Skeletal muscle satellite cell (primary cell): ENCODE results near the gene RHEX.
A peak's percentile ranks its signal among the peaks of the same experiment; 100 is the strongest.

Experiments
- H3K27me3 ChIP-seq: 2 replicates; pipeline ENCODE4 v1.7.0; 2013; ENCODE audit warnings: low read length; ENCODE audit not compliant: control insufficient read depth, insufficient read depth
- H3K36me3 ChIP-seq: 2 replicates; pipeline ENCODE4 v1.7.0; 2013; ENCODE audit warnings: mild to moderate bottlenecking, control low read depth, low read length; ENCODE audit not compliant: insufficient read depth
- H3K4me1 ChIP-seq: 2 replicates; pipeline ENCODE4 v1.7.0; 2013; ENCODE audit warnings: low read length; ENCODE audit not compliant: control insufficient read depth, insufficient read depth
- H3K4me2 ChIP-seq: 2 replicates; pipeline ENCODE4 v1.7.0; 2013; ENCODE audit warnings: mild to moderate bottlenecking, low read length
- H3K4me3 ChIP-seq: 2 replicates; pipeline ENCODE4 v1.7.0; 2013; ENCODE audit warnings: low read length
- H3K9ac ChIP-seq: 2 replicates; pipeline ENCODE4 v1.7.0; 2013; ENCODE audit warnings: mild to moderate bottlenecking, low read depth, low read length, moderate library complexity
- H3K9me3 ChIP-seq: replicated peaks from 2 replicates; pipeline ENCODE4 v1.7.0; 2013; ENCODE audit warnings: mild to moderate bottlenecking, control low read depth, low read length

Gene RHEX

DNA sequence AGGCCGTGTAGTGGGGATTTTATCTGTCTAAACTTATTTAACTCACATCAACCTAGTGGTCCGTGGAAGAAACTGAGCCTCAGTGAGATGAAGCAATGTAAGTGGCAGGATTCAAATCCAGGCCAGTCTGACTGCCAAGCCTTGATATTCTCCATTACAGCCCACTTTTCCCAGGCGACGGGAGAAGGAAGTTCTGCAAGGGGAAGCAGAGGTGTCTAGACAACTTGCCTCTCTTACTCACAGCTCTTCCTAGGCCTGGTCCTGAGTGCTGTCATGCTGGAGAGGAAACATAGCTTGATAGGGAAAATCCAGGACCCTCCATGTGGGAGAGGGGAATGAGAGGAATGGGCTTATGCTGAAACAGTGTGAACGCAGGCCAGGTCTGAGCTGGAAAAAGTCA is 38.4 kb upstream of the RHEX start:
- Histone ChIP-seq H3K27me3 (peaks cover 22% of the 10 kb centered on the region), H3K36me3 (no peaks in the 10 kb centered on the region), H3K4me3 (no peak overlapping the region), H3K4me2 (no peak overlapping the region), H3K9ac (no peak overlapping the region), H3K4me1 (peaks cover 3% of the 10 kb centered on the region), H3K9me3 (no peaks in the 10 kb centered on the region)

DNA sequence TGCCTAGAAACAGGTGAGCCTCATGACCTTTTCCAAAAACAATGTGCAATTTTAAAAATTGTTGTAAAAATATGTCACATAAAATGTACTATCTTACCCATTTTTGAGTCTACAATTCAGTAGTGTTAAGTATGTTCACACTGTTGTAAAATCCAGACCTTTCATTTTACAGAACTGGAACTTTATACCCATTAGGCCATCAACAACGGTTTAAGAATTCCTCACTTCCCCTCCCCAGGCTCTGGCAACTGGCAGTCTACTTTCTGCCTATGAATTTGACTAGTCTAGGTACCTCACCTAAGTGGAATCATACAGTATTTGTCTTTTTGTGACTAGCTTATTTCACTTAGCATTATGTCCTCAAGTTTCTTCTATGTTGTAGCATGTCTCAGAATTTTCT is 37.9 kb upstream of the RHEX start:
- Histone ChIP-seq H3K9ac (no peak overlapping the region), H3K4me2 (no peak overlapping the region), H3K4me1 (peaks cover 3% of the 10 kb centered on the region), H3K9me3 (no peaks in the 10 kb centered on the region), H3K36me3 (no peaks in the 10 kb centered on the region), H3K4me3 (no peak overlapping the region), H3K27me3 (peaks cover 22% of the 10 kb centered on the region)

DNA sequence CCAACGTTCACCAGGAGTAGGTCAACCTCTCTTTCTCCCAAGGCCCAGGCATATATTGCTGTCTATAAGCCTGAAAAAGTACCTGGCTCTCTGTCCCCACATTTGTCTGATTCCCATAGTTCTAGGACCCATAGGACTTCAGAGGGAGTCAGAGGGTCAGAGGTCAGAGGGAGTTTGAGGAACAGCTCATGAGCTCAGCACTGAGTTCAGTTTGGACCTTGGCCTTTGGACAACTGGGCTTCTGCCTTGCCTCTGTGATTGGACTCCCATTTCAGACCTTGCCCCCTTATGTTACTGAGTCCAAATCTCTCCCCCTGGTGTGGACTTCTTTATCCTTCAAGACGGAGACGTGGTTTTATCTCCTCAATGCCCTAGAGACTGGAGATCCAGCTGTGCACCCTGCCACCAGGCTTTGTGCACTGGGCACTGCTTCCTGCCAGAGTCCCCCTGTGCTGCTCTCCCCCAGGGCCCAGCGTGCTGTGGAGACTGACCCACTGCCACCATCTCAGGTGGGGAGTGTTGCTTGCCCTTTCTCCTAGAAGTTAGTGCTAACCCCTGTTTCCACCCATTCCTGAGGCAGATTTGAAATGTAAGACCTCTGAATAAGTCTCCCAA is 32.5 kb upstream of the RHEX start:
- Histone ChIP-seq H3K4me2 (no peak overlapping the region), H3K4me3 (no peak overlapping the region), H3K4me1 (peaks cover 12% of the 10 kb centered on the region)

GRCh38 chr1:206021008-206021625 is 31.9 kb upstream of the RHEX start:
- H3K36me3 ChIP-seq, result no peaks in the 10 kb centered on the region
- H3K4me1 ChIP-seq, result peaks cover 12% of the 10 kb centered on the region
- H3K9ac ChIP-seq, result no peak overlapping the region
- H3K27me3 ChIP-seq, result peaks cover 7% of the 10 kb centered on the region
- H3K4me2 ChIP-seq, result no peak overlapping the region
- no peaks in the 10 kb centered on the region for H3K9me3 ChIP-seq
- H3K4me3 ChIP-seq, result no peak overlapping the region

More for the DNA sequence above, 32.5 kb upstream of the RHEX start:
- Histone ChIP-seq H3K9ac (no peak overlapping the region), H3K36me3 (no peaks in the 10 kb centered on the region), H3K9me3 (no peaks in the 10 kb centered on the region), H3K27me3 (peaks cover 7% of the 10 kb centered on the region)

DNA sequence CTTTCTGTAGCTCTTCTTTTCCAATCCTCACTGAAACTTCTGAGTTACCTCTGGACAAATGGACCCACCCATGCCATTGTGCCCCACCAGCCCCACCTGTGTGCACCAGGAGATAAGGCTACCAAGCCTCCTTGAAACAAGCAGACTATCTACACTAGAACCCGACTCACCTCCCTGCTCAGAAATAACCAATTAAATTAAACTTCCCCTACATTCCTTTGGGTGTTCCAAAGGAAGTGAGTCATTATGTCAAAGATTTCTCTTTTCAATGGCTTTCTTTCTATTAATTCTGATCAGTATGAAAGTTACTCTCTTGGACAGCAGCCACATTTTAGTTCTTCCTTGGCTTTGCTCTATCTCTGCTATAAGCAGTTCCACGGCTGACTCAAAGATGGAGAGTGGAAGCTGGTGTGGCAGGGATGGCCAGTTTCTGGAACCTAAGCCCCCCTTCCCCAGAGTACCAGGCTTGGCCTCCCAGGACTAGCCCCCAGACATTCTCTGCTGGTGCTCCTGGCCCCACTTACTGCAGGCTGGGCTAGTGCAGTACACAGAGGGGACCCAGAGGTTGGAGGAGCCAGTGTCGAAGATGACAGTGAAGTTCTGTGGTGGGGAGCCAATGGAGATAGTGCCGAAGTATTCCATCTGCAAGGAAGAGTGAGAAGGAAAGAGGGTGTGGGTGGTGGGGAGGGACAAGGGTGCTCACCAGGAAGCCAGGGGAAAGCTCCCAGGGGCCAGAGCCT is 31.2 kb upstream of the RHEX start:
- no peaks in the 10 kb centered on the region for H3K9me3 ChIP-seq
- H3K4me2 ChIP-seq, result peak overlapping the region; percentile 8
- peaks cover 7% of the 10 kb centered on the region for H3K27me3 ChIP-seq
- peaks cover 12% of the 10 kb centered on the region for H3K4me1 ChIP-seq
- H3K9ac ChIP-seq, result no peak overlapping the region
- no peak overlapping the region for H3K4me3 ChIP-seq
- H3K36me3 ChIP-seq, result no peaks in the 10 kb centered on the region

DNA sequence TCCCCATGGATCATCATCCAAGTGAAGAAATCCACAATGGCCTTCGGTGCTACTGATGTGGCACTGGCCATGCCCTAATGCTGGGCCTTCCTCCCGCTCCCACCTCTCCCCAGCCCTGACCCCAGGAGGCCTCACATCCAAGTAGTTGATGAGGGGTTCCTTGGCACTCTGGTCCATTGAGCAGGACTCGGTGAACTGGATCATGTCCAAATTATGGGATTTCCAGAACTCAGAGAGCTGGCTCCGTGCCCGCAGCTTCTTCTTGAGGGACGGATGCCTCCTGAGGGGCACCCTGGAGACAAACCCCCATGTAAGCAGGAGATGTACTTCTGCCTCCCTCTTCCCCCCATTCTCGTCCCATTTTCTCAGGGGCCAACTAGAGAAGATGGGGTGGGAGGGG is 30.2 kb upstream of the RHEX start:
- no peaks in the 10 kb centered on the region for H3K9me3 ChIP-seq
- no peak overlapping the region for H3K4me2 ChIP-seq
- no peaks in the 10 kb centered on the region for H3K36me3 ChIP-seq
- peaks cover 12% of the 10 kb centered on the region for H3K4me1 ChIP-seq
- no peak overlapping the region for H3K4me3 ChIP-seq
- H3K27me3 ChIP-seq, result peaks cover 6% of the 10 kb centered on the region
- no peak overlapping the region for H3K9ac ChIP-seq

- Histone ChIP-seq H3K36me3 (no peaks in the 10 kb centered on the region), H3K9me3 (no peaks in the 10 kb centered on the region), H3K4me1 (peaks cover 12% of the 10 kb centered on the region), H3K4me2 (no peak within 1 kb of the TSS), H3K27me3 (peaks cover 13% of the 10 kb centered on the region), H3K4me3 (no peak within 1 kb of the TSS), H3K9ac (no peak within 1 kb of the TSS)
Measured at GRCh38 chr1:206023695-206024094, 29.3 kb upstream of the RHEX start, which contains the start of gene CTSE. TSS of gene CTSE (minus strand) at chr1:206023895. CDS start at chr1:206023791, 104 bp downstream.

DNA sequence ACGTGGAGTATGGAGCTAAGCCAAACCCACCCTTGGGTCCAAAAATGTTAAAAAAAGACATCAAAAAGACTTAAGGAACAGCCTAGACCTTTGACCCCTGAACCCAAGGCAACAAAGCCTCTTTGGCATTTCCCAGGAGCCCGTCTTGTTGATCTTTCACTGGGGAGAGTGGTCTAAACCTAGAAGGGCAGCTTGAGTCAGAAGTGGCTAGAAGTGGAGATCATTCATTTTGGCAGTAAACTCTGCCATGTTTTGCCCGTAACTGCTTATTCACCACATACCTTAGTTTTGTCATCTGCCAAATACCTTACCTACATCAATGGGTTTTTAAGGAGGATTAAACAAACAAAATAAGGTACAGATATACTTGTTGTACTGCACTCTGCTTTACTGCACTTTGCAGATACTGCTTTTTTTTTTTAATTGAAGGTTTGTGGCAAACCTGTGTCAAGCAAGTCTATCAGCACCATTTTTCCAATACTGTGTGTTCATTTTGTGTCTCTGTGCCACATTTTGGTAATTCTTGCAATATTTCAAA is 27.6 kb upstream of the RHEX start:
- H3K4me1 ChIP-seq, result peaks cover 12% of the 10 kb centered on the region
- H3K27me3 ChIP-seq, result peaks cover 25% of the 10 kb centered on the region
- no peak overlapping the region for H3K4me3 ChIP-seq
- H3K9me3 ChIP-seq, result no peaks in the 10 kb centered on the region
- H3K9ac ChIP-seq, result no peak overlapping the region
- H3K36me3 ChIP-seq, result no peaks in the 10 kb centered on the region
- no peak overlapping the region for H3K4me2 ChIP-seq

GRCh38 chr1:206029484-206029883 is 23.5 kb upstream of the RHEX start:
- no peaks in the 10 kb centered on the region for H3K36me3 ChIP-seq
- H3K4me1 ChIP-seq, result peaks cover 6% of the 10 kb centered on the region
- H3K4me3 ChIP-seq, result no peak overlapping the region
- no peak overlapping the region for H3K4me2 ChIP-seq
- peaks cover 46% of the 10 kb centered on the region for H3K27me3 ChIP-seq
- no peaks in the 10 kb centered on the region for H3K9me3 ChIP-seq
- no peak overlapping the region for H3K9ac ChIP-seq

DNA sequence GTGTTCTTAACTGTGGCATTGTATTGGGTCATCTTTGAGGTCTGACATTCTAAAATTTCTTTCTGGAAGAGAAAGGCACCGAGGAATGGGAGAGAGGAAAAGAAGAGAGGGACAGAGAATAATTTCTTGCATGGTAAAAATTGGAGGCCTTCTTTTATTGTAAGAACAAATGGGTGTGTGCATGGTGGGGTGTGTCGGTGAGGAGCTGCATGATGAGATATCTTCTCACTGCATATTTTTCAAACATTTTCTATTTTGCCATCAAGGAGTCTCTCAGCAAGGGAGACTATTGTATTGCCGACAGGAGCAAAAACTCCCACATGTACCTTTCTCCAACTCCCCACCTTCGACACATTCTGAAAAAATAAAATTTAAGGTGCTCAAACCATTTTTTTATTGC is 22.8 kb upstream of the RHEX start:
- Histone ChIP-seq H3K9me3 (no peaks in the 10 kb centered on the region), H3K36me3 (no peaks in the 10 kb centered on the region), H3K4me3 (no peak overlapping the region), H3K4me1 (peaks cover 6% of the 10 kb centered on the region), H3K4me2 (no peak overlapping the region), H3K27me3 (peaks cover 53% of the 10 kb centered on the region), H3K9ac (no peak overlapping the region)

DNA sequence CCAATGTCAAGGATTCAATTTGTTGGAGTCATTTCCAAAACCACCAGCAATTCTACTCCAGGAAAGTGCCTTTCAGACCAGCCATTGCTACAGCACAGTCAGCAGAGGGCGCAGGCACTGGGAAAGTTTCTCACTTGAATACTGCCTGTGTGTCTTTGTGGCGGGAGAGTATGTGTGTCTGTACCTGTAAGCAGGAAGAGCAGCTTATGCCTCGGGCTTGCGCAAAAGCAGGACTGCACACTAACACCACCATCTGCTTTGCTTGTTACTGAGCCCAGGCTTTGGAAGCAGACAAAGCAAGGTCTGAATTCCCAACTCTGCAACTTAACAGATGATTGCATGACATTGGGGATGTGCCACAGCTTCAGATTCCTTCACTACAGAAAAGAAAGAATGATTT is 22.3 kb upstream of the RHEX start:
- no peaks in the 10 kb centered on the region for H3K9me3 ChIP-seq
- H3K9ac ChIP-seq, result no peak overlapping the region
- H3K4me2 ChIP-seq, result no peak overlapping the region
- H3K4me1 ChIP-seq, result peaks cover 6% of the 10 kb centered on the region
- no peak overlapping the region for H3K4me3 ChIP-seq
- no peaks in the 10 kb centered on the region for H3K36me3 ChIP-seq
- H3K27me3 ChIP-seq, result peaks cover 58% of the 10 kb centered on the region
